KOPT-K1 (cell line): ENCODE measurements around the gene SMIM43.
"Not testable (repeated sequence)": the region's sequence is repeated elsewhere in the genome, so short reads cannot be mapped to it uniquely, and the experiment has no call there.

ENCODE experiments used
- H3K27ac ChIP-seq: fragments of 200-600 bp; sonication (generic); 2 replicates; pipeline ENCODE4 v1.5.1; 2016; ENCODE audit warnings: antibody characterized with exemption, mild to moderate bottlenecking, low read depth, low read length; ENCODE audit not compliant: poor library complexity, severe bottlenecking
- H3K36me3 ChIP-seq: fragments of 200-600 bp; sonication (generic); 2 replicates; pipeline ENCODE4 v1.5.1; 2017; ENCODE audit warnings: antibody characterized with exemption, mild to moderate bottlenecking, low read length, moderate library complexity; ENCODE audit not compliant: insufficient read depth
- H3K9me3 ChIP-seq: fragments of 200-600 bp; sonication (generic); 2 replicates; pipeline ENCODE4 v1.5.1; 2017; ENCODE audit warnings: antibody characterized with exemption, low read length, mild to moderate bottlenecking; ENCODE audit not compliant: insufficient read depth, poor library complexity, severe bottlenecking

Gene SMIM43

GRCh38 chr4:121733942-121734341 lies 31.0 kb downstream of the SMIM43 start:
- Histone ChIP-seq H3K36me3 (no peaks in the 10 kb centered on the region), H3K9me3 (no peaks in the 10 kb centered on the region), H3K27ac (no peak overlapping the region)

- H3K36me3 ChIP-seq, H3K27ac ChIP-seq, H3K9me3 ChIP-seq: not testable (repeated sequence)
Measured at GRCh38 chr4:121729753-121730152, 35.2 kb downstream of the SMIM43 start.

GRCh38 chr4:121728798-121729226 lies 36.2 kb downstream of the SMIM43 start:
- Histone ChIP-seq H3K9me3 (no peaks in the 10 kb centered on the region), H3K27ac (no peak overlapping the region), H3K36me3 (no peaks in the 10 kb centered on the region)

DNA sequence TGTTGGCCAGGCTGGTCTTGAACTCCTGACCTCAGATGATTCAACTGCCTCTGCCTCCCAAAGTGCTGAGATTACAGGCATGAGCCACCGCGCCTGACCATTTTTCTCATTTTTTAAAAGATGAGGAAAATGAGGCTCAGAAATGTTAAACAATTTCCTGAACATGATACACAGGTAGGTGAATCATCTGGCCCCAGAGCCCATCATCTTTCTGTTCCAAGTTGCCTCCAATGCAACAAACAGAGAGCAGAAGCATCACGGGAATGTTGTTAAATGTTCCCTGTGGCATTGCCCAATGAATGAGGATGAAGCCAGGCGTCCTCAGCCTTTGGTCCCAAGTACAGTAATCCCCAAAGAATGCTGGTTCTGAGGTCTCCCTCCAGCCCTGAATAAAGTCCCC lies 36.9 kb downstream of the SMIM43 start:
- no peaks in the 10 kb centered on the region for H3K9me3 ChIP-seq
- no peaks in the 10 kb centered on the region for H3K36me3 ChIP-seq
- H3K27ac ChIP-seq: no peak overlapping the region

- Histone ChIP-seq H3K9me3 (no peaks in the 10 kb centered on the region), H3K36me3 (no peaks in the 10 kb centered on the region), H3K27ac (no peak overlapping the region)
Measured at GRCh38 chr4:121726642-121727268, 38.2 kb downstream of the SMIM43 start.

- Histone ChIP-seq H3K9me3 (no peaks in the 10 kb centered on the region), H3K27ac (no peak overlapping the region), H3K36me3 (no peaks in the 10 kb centered on the region)
Measured at GRCh38 chr4:121724671-121725070, 40.3 kb downstream of the SMIM43 start.

GRCh38 chr4:121721700-121722099 lies 43.3 kb downstream of the SMIM43 start:
- Histone ChIP-seq H3K27ac (no peak overlapping the region), H3K36me3 (no peaks in the 10 kb centered on the region), H3K9me3 (no peaks in the 10 kb centered on the region)

- Histone ChIP-seq H3K27ac (no peak overlapping the region), H3K9me3 (no peaks in the 10 kb centered on the region), H3K36me3 (no peaks in the 10 kb centered on the region)
Measured at GRCh38 chr4:121720109-121720508, 44.9 kb downstream of the SMIM43 start.

GRCh38 chr4:121717680-121718237 lies 47.2 kb downstream of the SMIM43 start:
- H3K27ac ChIP-seq: no peak overlapping the region
- no peaks in the 10 kb centered on the region for H3K36me3 ChIP-seq
- no peaks in the 10 kb centered on the region for H3K9me3 ChIP-seq

DNA sequence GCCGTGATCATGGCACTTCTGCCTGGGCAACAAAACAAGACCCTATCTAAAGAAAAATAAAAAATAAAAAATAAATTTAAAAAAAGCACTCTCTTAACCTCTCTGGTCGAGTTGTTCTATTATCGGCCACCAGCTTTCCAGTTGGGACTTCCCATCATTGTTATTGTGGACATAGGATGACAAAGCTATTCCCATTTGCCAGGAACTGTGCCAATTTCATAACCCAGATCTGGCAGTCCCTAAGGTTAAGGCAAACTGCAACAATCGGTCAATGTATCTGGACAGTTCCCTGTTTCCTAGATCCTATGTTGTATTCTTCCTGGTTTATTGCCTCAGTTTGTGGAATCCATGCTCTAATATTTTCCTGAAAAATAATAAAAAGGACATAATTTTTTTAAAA lies 50.4 kb downstream of the SMIM43 start:
- Histone ChIP-seq H3K36me3 (no peaks in the 10 kb centered on the region), H3K27ac (no peak overlapping the region), H3K9me3 (no peaks in the 10 kb centered on the region)

GRCh38 chr4:121712783-121713182 lies 52.2 kb downstream of the SMIM43 start:
- H3K9me3 ChIP-seq: no peaks in the 10 kb centered on the region
- no peak overlapping the region for H3K27ac ChIP-seq
- no peaks in the 10 kb centered on the region for H3K36me3 ChIP-seq

DNA sequence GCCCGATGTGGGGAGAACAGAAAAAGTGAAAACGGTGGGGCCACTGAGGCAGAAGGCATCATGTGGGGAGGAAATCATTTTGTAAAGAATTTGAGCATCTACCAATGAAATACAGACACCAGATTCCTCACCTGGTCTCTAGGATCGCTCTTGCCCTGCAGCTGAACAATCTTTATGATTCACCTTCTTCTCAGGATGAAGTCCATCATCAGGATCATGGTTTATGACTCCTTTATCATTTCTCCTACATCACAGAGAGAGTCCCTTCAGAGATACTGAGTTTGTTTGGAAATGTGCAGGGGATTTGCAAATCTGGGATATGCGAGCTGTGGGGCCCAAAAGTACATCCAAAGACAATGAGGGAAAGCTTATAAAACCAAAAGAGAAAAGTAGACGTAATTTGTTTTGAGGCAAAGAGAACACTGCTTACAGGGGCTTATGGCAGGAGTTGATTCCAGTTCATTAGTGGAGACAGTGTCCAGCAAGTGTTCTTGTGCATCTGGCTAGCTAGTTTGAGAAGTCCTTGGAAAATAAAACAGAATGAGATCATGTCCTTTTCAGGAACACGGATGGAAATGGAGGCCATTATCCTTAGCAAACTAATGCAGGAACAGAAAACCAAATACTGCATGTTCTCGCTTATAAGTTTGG lies 52.8 kb downstream of the SMIM43 start:
- Histone ChIP-seq H3K36me3 (no peaks in the 10 kb centered on the region), H3K27ac (no peak overlapping the region), H3K9me3 (no peaks in the 10 kb centered on the region)

DNA sequence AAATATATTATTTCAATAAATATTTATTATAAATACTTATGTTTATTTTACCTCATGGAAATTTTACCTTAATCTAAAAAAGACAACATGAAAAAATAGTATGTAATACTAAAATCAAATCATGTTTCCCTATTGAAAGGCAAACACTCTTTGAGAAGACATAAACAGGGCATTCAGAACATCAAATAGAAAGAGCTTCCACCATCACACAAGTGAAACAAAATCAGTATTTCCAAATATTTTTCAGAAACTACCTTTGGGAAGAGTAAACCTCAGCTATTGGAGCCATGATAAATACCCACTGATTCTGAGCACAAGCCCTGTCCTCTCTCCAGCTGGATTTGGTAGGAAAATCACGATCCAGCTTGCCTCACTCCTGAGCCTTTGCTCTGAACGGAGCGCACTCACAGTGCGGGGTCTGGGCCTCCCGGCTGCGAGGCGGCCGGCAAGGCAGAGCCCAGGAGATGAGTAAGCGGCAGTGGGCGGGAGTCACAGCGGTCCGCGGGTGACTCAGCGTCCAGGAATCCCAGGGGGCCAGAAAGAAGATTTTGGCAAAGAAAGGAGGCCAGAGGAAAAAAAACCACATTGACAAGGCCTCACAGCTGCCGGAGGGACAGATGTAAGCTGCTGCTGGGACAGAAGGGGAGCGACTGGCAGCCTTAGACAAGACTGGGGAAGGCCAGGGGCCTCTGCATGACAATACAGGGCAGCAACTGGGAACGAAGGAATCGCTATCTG lies 53.5 kb downstream of the SMIM43 start:
- Histone ChIP-seq H3K9me3 (no peaks in the 10 kb centered on the region), H3K27ac (no peak overlapping the region), H3K36me3 (no peaks in the 10 kb centered on the region)

GRCh38 chr4:121709766-121710405 lies 55.1 kb downstream of the SMIM43 start:
- Histone ChIP-seq H3K27ac (no peak overlapping the region), H3K36me3 (no peaks in the 10 kb centered on the region), H3K9me3 (no peaks in the 10 kb centered on the region)
